SK-N-SH treated with all-trans-retinoic acid at 6 μM for 48 hours (cell line): Measurements from ENCODE around the gene GFM2.

Experiments used
- ARNTL ChIP-seq: fragments of 450-650 bp; formaldehyde crosslinking; IDR thresholded peaks from 2 replicates; pipeline ENCODE4 v1.5.0; 2020; ENCODE audit warnings: low read depth, mild to moderate bottlenecking, moderate library complexity, borderline replicate concordance
- BACH2 ChIP-seq: fragments of 250-450 bp; sonication (Bioruptor Pico); IDR thresholded peaks from 2 replicates; pipeline ENCODE4 v1.9.0; 2021; ENCODE audit warnings: mild to moderate bottlenecking, borderline replicate concordance
- ISL1 ChIP-seq: fragments of 250-450 bp; sonication (Bioruptor Pico); IDR thresholded peaks from 2 replicates; pipeline ENCODE4 v2.1.2; 2022; ENCODE audit warnings: mild to moderate bottlenecking, moderate library complexity
- OSR1 ChIP-seq: fragments of 250-450 bp; sonication (Bioruptor Pico); IDR thresholded peaks from 2 replicates; pipeline ENCODE4 v1.8.0; 2022; ENCODE audit warnings: moderate library complexity, mild to moderate bottlenecking, inconsistent platforms
- POU6F1 ChIP-seq: fragments of 250-450 bp; sonication (Bioruptor Pico); IDR thresholded peaks from 2 replicates; pipeline ENCODE4 v1.8.0; 2021; ENCODE audit warnings: low read depth, mild to moderate bottlenecking, moderate library complexity, borderline replicate concordance
- RARB ChIP-seq: fragments of 250-450 bp; sonication (Bioruptor Pico); IDR thresholded peaks from 2 replicates; pipeline ENCODE4 v1.8.0; 2021; ENCODE audit warnings: mild to moderate bottlenecking, moderate library complexity
- ZC3H10 ChIP-seq: fragments of 250-450 bp; sonication (Bioruptor Pico); IDR thresholded peaks from 2 replicates; pipeline ENCODE4 v1.5.1; 2021; ENCODE audit warnings: mild to moderate bottlenecking, moderate library complexity
- ZFP3 ChIP-seq: fragments of 250-450 bp; sonication (Bioruptor Pico); IDR thresholded peaks from 2 replicates; pipeline ENCODE4 v1.5.0; 2020; ENCODE audit warnings: mild to moderate bottlenecking, moderate library complexity
- ZFP30 ChIP-seq: fragments of 450-650 bp; formaldehyde crosslinking; IDR thresholded peaks from 2 replicates; pipeline ENCODE4 v1.5.0; 2022; ENCODE audit warnings: mild to moderate bottlenecking, moderate library complexity
- ZNF8 ChIP-seq: fragments of 450-650 bp; formaldehyde crosslinking; IDR thresholded peaks from 2 replicates; pipeline ENCODE4 v1.5.0; 2020; ENCODE audit warnings: mild to moderate bottlenecking, moderate library complexity
- TF ChIP-seq, protein P1 (sequence below): fragments of 250-450 bp; sonication (Bioruptor Pico); IDR thresholded peaks from 2 replicates; pipeline ENCODE4 v1.5.0; 2020; ENCODE audit warnings: mild to moderate bottlenecking, moderate library complexity
- TF ChIP-seq, protein P2 (sequence below): fragments of 250-450 bp; sonication (Bioruptor Pico); IDR thresholded peaks from 2 replicates; pipeline ENCODE4 v1.5.1; 2020; ENCODE audit warnings: low read depth, mild to moderate bottlenecking, moderate library complexity
- TF ChIP-seq, protein P3 (sequence below): fragments of 250-450 bp; sonication (Bioruptor Pico); IDR thresholded peaks from 2 replicates; pipeline ENCODE4 v1.8.0; 2020; ENCODE audit warnings: mild to moderate bottlenecking, moderate library complexity, borderline replicate concordance

DNA sequence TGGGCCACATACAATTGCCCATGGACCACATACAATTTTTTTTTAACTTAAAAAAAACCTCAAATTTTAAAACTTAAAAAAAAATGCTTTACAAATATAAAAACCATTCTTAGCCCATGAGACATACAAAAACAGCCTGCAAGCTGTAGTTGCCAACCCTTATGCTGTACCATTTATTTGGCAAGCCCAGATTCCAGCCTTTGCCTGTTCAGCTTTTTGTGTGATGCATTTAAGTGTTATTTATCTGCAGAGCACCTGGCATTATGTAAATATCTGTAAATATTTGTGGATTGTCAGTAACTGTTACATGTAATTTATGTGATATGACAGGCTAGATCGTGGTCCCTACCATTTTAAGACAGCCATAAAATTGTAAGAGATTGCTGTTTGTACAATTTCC is 49.3 kb downstream of the GFM2 start:
- TF ChIP-seq OSR1 (no peak), ZC3H10 (CRISPR knock-in tag) (no peak), POU6F1 (no peak), ZFP30 (CRISPR knock-in tag) (no peak), BACH2 (CRISPR knock-in tag) (no peak), ZNF8 (CRISPR knock-in tag) (no peak), ISL1 (CRISPR knock-in tag) (no peak), ARNTL (no peak), RARB (CRISPR knock-in tag) (no peak), ZFP3 (CRISPR knock-in tag) (no peak)
- TF ChIP-seq, protein P1, sequence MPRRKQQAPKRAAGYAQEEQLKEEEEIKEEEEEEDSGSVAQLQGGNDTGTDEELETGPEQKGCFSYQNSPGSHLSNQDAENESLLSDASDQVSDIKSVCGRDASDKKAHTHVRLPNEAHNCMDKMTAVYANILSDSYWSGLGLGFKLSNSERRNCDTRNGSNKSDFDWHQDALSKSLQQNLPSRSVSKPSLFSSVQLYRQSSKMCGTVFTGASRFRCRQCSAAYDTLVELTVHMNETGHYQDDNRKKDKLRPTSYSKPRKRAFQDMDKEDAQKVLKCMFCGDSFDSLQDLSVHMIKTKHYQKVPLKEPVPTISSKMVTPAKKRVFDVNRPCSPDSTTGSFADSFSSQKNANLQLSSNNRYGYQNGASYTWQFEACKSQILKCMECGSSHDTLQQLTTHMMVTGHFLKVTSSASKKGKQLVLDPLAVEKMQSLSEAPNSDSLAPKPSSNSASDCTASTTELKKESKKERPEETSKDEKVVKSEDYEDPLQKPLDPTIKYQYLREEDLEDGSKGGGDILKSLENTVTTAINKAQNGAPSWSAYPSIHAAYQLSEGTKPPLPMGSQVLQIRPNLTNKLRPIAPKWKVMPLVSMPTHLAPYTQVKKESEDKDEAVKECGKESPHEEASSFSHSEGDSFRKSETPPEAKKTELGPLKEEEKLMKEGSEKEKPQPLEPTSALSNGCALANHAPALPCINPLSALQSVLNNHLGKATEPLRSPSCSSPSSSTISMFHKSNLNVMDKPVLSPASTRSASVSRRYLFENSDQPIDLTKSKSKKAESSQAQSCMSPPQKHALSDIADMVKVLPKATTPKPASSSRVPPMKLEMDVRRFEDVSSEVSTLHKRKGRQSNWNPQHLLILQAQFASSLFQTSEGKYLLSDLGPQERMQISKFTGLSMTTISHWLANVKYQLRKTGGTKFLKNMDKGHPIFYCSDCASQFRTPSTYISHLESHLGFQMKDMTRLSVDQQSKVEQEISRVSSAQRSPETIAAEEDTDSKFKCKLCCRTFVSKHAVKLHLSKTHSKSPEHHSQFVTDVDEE (CRISPR knock-in tag), result no peak
- TF ChIP-seq, protein P2, sequence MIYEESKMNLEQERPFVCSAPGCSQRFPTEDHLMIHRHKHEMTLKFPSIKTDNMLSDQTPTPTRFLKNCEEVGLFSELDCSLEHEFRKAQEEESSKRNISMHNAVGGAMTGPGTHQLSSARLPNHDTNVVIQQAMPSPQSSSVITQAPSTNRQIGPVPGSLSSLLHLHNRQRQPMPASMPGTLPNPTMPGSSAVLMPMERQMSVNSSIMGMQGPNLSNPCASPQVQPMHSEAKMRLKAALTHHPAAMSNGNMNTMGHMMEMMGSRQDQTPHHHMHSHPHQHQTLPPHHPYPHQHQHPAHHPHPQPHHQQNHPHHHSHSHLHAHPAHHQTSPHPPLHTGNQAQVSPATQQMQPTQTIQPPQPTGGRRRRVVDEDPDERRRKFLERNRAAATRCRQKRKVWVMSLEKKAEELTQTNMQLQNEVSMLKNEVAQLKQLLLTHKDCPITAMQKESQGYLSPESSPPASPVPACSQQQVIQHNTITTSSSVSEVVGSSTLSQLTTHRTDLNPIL (CRISPR knock-in tag), result no peak
- TF ChIP-seq, protein P3, sequence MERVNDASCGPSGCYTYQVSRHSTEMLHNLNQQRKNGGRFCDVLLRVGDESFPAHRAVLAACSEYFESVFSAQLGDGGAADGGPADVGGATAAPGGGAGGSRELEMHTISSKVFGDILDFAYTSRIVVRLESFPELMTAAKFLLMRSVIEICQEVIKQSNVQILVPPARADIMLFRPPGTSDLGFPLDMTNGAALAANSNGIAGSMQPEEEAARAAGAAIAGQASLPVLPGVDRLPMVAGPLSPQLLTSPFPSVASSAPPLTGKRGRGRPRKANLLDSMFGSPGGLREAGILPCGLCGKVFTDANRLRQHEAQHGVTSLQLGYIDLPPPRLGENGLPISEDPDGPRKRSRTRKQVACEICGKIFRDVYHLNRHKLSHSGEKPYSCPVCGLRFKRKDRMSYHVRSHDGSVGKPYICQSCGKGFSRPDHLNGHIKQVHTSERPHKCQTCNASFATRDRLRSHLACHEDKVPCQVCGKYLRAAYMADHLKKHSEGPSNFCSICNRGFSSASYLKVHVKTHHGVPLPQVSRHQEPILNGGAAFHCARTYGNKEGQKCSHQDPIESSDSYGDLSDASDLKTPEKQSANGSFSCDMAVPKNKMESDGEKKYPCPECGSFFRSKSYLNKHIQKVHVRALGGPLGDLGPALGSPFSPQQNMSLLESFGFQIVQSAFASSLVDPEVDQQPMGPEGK (CRISPR knock-in tag), result no peak
